MCF 10A (cell line): ENCODE results near the gene RSRP1. TPM values are rescaled to one million over a fixed set of nuclear protein-coding genes. Genes with fewer than 3 reads are reported as not detected.

ENCODE experiments used
- BruUV-seq: library from RNA; stranded (reverse); fragments of 400-500 nt; replicated peaks from 2 replicates; lab custom pipeline; 2021; lab: Mats Ljungman, UMichigan
- CTCF ChIA-PET: fragments of 300-600 bp; sonication (Branson Sonifier 250); formaldehyde crosslinking; extraction: SDS; loops from one replicate; lab custom pipeline; 2021; ENCODE audit warnings: antibody characterized with exemption, inconsistent platforms; lab: Yijun Ruan, JAX
- POLR2A ChIA-PET: fragments of 300-600, 350-650 bp; sonication (Branson Sonifier 250); formaldehyde crosslinking; extraction: SDS; loops from one replicate; lab custom pipeline; 2020; ENCODE audit warnings: antibody characterized with exemption, inconsistent platforms; lab: Yijun Ruan, JAX
- DNase-seq: peaks from one replicate; pipeline ENCODE4 v3.0.0-alpha.2; 2018; ENCODE audit not compliant: unreplicated experiment
- H3K27ac Mint-ChIP-seq: one replicate; pipeline ENCODE4 v1.8.0; 2022; ENCODE audit warnings: mild to moderate bottlenecking, low read depth, mixed read lengths; ENCODE audit not compliant: unreplicated experiment
- H3K27me3 Mint-ChIP-seq: one replicate; pipeline ENCODE4 v1.8.0; 2022; ENCODE audit warnings: mixed read lengths; ENCODE audit not compliant: insufficient read depth, unreplicated experiment
- H3K36me3 Mint-ChIP-seq: one replicate; pipeline ENCODE4 v1.8.0; 2022; ENCODE audit warnings: mild to moderate bottlenecking, moderate library complexity, mixed read lengths; ENCODE audit not compliant: insufficient read depth, unreplicated experiment
- H3K4me1 Mint-ChIP-seq: one replicate; pipeline ENCODE4 v1.8.0; 2022; ENCODE audit warnings: mixed read lengths; ENCODE audit not compliant: insufficient read depth, unreplicated experiment
- H3K4me3 Mint-ChIP-seq: one replicate; pipeline ENCODE4 v1.8.0; 2022; ENCODE audit warnings: mild to moderate bottlenecking, moderate library complexity, mixed read lengths; ENCODE audit not compliant: unreplicated experiment
- H3K9me3 Mint-ChIP-seq: one replicate; pipeline ENCODE4 v1.8.0; 2022; ENCODE audit warnings: mixed read lengths; ENCODE audit not compliant: unreplicated experiment
- CTCF ChIP-seq: fragments of 200-600 bp; IDR thresholded peaks from one replicate; pipeline ENCODE4 v1.8.0; 2022; ENCODE audit warnings: antibody characterized with exemption, mild to moderate bottlenecking; ENCODE audit not compliant: unreplicated experiment
- intact Hi-C: fragments of 100-400 bp; cut with micrococcal nuclease; formaldehyde crosslinking; loops from 2 replicates; pipeline ENCODE4 v1.14.1; 2022
- total RNA-seq: library from RNA; stranded (reverse); gene quantifications from 2 replicates; pipeline ENCODE4 v1.2.3, GENCODE V29; 2022

RSRP1 gene
- total RNA-seq, 1 experiment from 2014 or later, result 77.2 TPM

- no peak for TF ChIP-seq CTCF
- Mint-ChIP-seq H3K4me3 (no peak overlapping the region), H3K27ac (no peak overlapping the region), H3K27me3 (peaks cover 11% of the 10 kb centered on the region), H3K36me3 (no peaks in the 10 kb centered on the region), H3K4me1 (no peaks in the 10 kb centered on the region), H3K9me3 (no peaks in the 10 kb centered on the region)
- DNase-seq, result no peak
- CTCF ChIA-PET, result no interaction called here
- intact Hi-C loops, result no loop called here
- BruUV-seq, result no TSS peak
- POLR2A ChIA-PET, result interaction anchor here (0.7 kb wide), 1 partner anchor 498 kb away, joined by 3 read pairs; no protein-coding TSS in a partner anchor
Measured at GRCh38 chr1:25209516-25209915, 37.7 kb downstream of the RSRP1 start.

- ChIA-PET CTCF (interaction anchor here (0.7 kb wide), 1 partner anchor 290 kb away, joined by 3 read pairs; no protein-coding TSS in a partner anchor), POLR2A (no interaction called here)
- no peaks in the 10 kb centered on the region for H3K4me1 Mint-ChIP-seq
- no peak overlapping the region for H3K4me3 Mint-ChIP-seq
- no peak overlapping the region for H3K27ac Mint-ChIP-seq
- H3K27me3 Mint-ChIP-seq, result peaks cover 11% of the 10 kb centered on the region
- no TSS peak for BruUV-seq
- no peaks in the 10 kb centered on the region for H3K9me3 Mint-ChIP-seq
- no peak for DNase-seq
- H3K36me3 Mint-ChIP-seq, result no peaks in the 10 kb centered on the region
- no peak for TF ChIP-seq CTCF
- intact Hi-C loops, result no loop called here
Measured at GRCh38 chr1:25208561-25209222, 38.6 kb downstream of the RSRP1 start.

GRCh38 chr1:25208092-25208491 is 39.2 kb downstream of the RSRP1 start:
- ChIA-PET POLR2A (no interaction called here), CTCF (interaction anchor here (0.7 kb wide), 1 partner anchor 289 kb away, joined by 3 read pairs; no protein-coding TSS in a partner anchor)
- intact Hi-C loops, result no loop called here
- no peak for DNase-seq
- Mint-ChIP-seq H3K36me3 (no peaks in the 10 kb centered on the region), H3K9me3 (no peaks in the 10 kb centered on the region), H3K27ac (no peak overlapping the region), H3K4me3 (no peak overlapping the region), H3K27me3 (peaks cover 11% of the 10 kb centered on the region), H3K4me1 (no peaks in the 10 kb centered on the region)
- no TSS peak for BruUV-seq
- TF ChIP-seq CTCF, result no peak

- CTCF ChIA-PET, result interaction anchor here (1.1 to 3.6 kb wide), 9 partner anchors 9 to 359 kb away, joined by 3 to 16 read pairs (median 5); no protein-coding TSS in a partner anchor
- no peaks in the 10 kb centered on the region for H3K4me1 Mint-ChIP-seq
- intact Hi-C loops, result no loop called here
- no peaks in the 10 kb centered on the region for H3K9me3 Mint-ChIP-seq
- H3K36me3 Mint-ChIP-seq, result no peaks in the 10 kb centered on the region
- POLR2A ChIA-PET, result interaction anchor here (0.9 kb wide), 1 partner anchor 9 kb away, joined by 3 read pairs; no protein-coding TSS in a partner anchor
- H3K27me3 Mint-ChIP-seq, result no peaks in the 10 kb centered on the region
- H3K27ac Mint-ChIP-seq, result no peak overlapping the region
- BruUV-seq, result no TSS peak
- TF ChIP-seq CTCF, result no peak
- DNase-seq, result no peak
- no peak overlapping the region for H3K4me3 Mint-ChIP-seq
Measured at GRCh38 chr1:25206201-25206600, 41.1 kb downstream of the RSRP1 start.
